ENCODE data around the gene SEMA3G.

Gene SEMA3G

DNA sequence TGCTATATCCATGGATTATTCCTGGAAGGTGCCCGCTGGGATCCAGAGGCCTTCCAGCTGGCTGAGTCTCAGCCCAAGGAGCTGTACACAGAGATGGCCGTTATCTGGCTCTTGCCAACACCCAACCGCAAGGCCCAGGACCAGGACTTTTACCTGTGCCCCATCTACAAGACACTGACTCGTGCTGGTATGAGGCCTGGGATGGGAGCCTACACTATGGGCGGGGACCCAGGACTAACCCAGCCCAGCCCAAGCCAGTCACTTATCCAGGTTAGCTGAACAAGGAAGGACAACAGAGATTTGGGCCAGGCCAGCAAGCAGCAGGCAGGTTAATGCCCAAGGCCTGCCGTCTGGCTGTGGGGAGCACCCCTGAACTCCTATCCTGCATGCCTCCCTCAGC, 45.3 kb downstream of the SEMA3G start:
- DNase-seq (ENCODE audit: low spot score), result no peak
- TF ChIP-seq, protein P1, sequence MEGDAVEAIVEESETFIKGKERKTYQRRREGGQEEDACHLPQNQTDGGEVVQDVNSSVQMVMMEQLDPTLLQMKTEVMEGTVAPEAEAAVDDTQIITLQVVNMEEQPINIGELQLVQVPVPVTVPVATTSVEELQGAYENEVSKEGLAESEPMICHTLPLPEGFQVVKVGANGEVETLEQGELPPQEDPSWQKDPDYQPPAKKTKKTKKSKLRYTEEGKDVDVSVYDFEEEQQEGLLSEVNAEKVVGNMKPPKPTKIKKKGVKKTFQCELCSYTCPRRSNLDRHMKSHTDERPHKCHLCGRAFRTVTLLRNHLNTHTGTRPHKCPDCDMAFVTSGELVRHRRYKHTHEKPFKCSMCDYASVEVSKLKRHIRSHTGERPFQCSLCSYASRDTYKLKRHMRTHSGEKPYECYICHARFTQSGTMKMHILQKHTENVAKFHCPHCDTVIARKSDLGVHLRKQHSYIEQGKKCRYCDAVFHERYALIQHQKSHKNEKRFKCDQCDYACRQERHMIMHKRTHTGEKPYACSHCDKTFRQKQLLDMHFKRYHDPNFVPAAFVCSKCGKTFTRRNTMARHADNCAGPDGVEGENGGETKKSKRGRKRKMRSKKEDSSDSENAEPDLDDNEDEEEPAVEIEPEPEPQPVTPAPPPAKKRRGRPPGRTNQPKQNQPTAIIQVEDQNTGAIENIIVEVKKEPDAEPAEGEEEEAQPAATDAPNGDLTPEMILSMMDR (IDR thresholded peaks at IDR 0.05; ENCODE audit: extremely low read depth, missing control alignments), result no peak

DNA sequence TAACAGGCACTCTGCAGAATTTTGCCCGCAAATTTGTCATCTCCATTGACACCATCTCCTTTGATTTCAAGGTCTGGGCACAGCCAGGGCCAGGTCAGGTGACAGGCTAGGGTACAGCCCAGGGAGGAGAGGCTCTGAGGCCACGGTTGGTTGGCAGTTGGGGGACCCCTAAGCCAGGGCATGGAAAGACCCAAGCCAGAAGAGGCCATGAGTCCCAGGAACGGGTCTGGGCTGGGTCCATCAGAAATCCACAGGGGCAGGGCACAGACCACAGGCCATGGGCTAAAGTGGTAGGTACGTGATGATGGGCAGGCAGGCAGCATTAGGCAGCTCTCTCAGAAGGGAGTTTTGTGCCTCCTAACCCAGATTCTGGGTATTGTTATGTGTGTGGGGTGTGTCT, 45.8 kb downstream of the SEMA3G start:
- TF ChIP-seq, protein P1 (IDR thresholded peaks at IDR 0.05; ENCODE audit: extremely low read depth, missing control alignments), result no peak
- no peak for DNase-seq (ENCODE audit: low spot score)

DNA sequence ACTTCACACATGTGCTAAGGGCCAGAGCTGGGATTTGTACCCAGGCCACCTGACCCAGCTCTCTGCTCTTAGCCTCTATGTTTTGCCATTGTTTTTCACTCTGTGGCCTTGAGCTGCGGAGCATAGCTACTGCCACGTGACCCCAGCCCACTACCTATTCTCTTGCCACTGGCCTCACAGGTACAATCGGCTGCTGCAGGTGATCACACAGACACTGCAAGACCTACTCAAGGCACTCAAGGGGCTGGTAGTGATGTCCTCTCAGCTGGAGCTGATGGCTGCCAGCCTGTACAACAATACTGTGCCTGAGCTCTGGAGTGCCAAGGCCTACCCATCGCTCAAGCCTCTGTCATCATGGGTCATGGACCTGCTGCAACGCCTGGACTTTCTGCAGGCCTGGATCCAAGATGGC, 46.2 kb downstream of the SEMA3G start:
- no peak for DNase-seq (ENCODE audit: low spot score)

DNA sequence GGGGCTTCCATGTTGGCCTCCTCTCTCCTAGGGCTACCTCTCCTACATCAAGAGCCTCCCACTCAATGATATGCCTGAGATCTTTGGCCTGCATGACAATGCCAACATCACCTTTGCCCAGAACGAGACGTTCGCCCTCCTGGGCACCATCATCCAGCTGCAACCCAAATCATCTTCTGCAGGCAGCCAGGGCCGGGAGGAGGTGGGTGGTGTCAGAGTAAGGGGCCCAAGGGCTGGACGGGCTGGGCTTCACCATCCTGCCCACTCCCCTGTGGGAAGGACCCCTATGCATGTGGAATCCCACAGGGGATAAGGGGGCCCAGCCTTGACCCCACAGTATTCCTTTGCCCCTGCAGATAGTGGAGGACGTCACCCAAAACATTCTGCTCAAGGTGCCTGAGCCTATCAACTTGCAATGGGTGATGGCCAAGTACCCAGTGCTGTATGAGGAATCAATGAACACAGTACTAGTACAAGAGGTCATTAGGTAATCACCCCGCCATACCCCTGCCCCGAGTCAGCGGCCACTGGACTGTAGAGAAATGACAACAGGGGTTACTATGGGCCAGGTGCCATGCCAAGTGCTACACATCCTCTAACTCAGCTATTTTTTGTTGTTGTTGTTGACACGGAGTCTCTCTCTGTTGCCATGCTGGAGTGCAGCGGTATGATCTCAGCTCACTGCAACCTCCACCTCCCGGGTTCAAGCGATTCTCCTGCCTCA, 47.1 kb downstream of the SEMA3G start:
- no peak for DNase-seq (ENCODE audit: low spot score)
- TF ChIP-seq, protein P1 (IDR thresholded peaks at IDR 0.05; ENCODE audit: extremely low read depth, missing control alignments), result no peak

More for the DNA sequence above, 46.2 kb downstream of the SEMA3G start:
- TF ChIP-seq, protein P1 (IDR thresholded peaks at IDR 0.05; ENCODE audit: extremely low read depth, missing control alignments), result no peak

DNA sequence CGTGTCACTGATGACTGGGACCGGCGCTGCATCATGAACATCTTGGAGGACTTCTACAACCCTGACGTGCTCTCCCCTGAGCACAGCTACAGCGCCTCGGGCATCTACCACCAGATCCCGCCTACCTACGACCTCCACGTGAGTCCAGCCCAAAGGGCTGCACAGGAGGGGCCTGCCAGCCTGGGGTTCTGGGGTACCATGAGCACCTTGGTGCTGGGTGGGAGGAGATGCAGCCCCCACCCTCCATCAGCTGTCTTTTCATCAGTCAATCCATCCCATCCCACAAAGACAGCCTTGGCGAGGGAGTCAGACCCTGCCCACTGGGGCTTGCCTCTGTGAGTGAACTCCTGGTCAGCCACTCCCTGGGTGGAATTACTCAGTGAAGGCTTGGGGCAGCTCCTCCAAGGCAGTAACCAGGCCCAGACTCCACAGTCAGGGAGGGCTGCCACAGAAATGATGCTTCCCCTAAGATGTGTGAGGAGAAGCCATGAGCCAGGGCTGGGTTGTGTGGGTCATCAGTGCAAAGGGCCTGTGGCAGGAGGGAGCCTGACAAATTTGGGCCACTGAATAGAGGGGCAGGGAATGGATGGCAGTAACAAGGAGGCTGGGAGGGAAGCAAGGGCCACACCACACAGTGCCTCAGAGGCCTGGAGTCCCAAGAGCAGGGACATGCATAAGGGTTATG, 47.9 kb downstream of the SEMA3G start:
- DNase-seq (ENCODE audit: low spot score), result no peak

DNA sequence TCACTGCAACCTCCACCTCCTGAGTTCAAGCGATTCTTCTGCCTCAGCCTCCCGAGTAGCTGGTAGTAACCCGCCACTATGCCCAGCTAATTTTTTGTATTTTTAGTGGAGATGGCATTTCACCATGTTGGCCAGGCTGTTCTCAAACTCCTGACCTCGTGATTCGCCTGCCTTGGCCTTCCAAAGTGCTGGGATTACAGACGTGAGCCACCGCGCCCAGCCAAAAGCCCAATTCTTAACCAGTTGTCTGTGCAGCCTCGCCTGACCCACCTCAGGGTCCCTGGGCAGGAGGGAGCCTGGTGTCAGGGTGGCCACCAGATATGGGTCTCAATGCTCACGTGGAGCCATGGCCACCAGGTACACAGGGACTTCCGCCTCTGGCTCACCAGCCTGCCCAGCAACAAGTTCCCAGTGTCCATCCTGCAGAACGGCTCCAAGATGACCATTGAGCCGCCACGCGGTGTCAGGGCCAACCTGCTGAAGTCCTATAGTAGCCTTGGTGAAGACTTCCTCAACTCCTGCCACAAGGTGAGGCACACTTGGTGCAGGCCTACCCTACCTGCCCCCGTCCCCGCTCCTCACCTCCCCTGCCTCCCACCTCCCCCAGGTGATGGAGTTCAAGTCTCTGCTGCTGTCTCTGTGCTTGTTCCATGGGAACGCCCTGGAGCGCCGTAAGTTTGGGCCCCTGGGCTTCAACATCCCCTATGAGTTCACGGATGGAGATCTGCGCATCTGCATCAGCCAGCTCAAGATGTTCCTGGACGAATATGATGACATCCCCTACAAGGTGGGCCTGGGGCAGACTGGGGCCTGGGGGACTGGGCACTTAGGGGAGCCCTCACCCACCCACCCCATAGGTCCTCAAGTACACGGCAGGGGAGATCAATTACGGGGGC, 48.6 kb downstream of the SEMA3G start:
- TF ChIP-seq, protein P1 (IDR thresholded peaks at IDR 0.05; ENCODE audit: extremely low read depth, missing control alignments), result no peak
- no peak for DNase-seq (ENCODE audit: low spot score)

More for the DNA sequence above, 47.9 kb downstream of the SEMA3G start:
- TF ChIP-seq, protein P1 (IDR thresholded peaks at IDR 0.05; ENCODE audit: extremely low read depth, missing control alignments), result no peak

Data from GM20000 (cell line).